ENCODE results near the gene CDC16. TPM values are rescaled to one million over a fixed set of nuclear protein-coding genes. Genes with fewer than 3 reads are reported as not detected.
"Not testable (repeated sequence)": the region's sequence is repeated elsewhere in the genome, so short reads cannot be mapped to it uniquely, and the experiment has no call there.

CDC16 gene
- total and polyA plus RNA-seq, 5 donors, result 35.6 to 52.7 (median 40.3) TPM

DNA sequence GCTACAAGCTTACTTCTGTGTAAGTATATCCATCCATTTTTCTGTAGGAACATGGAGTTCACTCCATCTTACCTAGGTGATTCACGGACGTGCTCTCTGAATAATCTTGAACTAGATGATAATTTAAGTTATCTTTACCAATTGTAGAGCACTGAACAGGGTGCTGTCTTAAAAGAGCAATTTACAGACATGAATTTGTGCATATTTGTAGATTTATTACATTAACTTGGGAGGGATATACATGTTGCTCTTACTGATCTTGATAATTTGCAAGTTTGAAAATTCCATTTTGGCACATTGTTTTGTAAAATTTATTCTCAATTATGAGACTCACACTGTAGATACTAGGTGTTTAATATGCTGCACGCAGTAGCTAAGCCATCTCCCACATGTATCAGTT is 9.3 kb downstream of the CDC16 start:
- no peak overlapping the region for H3K4me3 ChIP-seq (ENCODE audit: low read length)
- DNase-seq, result no peak
- ATAC-seq, result no peak
- no peaks in the 10 kb centered on the region for H3K9me3 ChIP-seq (ENCODE audit: control insufficient read depth, low read length)
- intact Hi-C loops (cut with DNase I), result no loop called here
- H3K4me1 ChIP-seq (ENCODE audit: control insufficient read depth, insufficient read depth, low read length), result no peaks in the 10 kb centered on the region
- H3K27ac ChIP-seq (ENCODE audit: low read length), result no peak overlapping the region
- 94% methylated on average over 3 of the region's 3 CpGs for WGBS
- no peaks in the 10 kb centered on the region for H3K27me3 ChIP-seq (ENCODE audit: control insufficient read depth, insufficient read depth)

- Histone ChIP-seq H3K27ac (ENCODE audit: low read length) (no peak overlapping the region), H3K9me3 (ENCODE audit: control insufficient read depth, low read length) (no peaks in the 10 kb centered on the region), H3K4me1 (ENCODE audit: control insufficient read depth, insufficient read depth, low read length) (no peaks in the 10 kb centered on the region), H3K4me3 (ENCODE audit: low read length) (no peak overlapping the region), H3K27me3 (ENCODE audit: control insufficient read depth, insufficient read depth) (no peaks in the 10 kb centered on the region)
- 81% methylated on average over 5 of the region's 5 CpGs for WGBS
- intact Hi-C loops (cut with DNase I), result no loop called here
- ATAC-seq, result no peak
- DNase-seq, result no peak
Measured at GRCh38 chr13:114244637-114245036, 9.9 kb downstream of the CDC16 start.

DNA sequence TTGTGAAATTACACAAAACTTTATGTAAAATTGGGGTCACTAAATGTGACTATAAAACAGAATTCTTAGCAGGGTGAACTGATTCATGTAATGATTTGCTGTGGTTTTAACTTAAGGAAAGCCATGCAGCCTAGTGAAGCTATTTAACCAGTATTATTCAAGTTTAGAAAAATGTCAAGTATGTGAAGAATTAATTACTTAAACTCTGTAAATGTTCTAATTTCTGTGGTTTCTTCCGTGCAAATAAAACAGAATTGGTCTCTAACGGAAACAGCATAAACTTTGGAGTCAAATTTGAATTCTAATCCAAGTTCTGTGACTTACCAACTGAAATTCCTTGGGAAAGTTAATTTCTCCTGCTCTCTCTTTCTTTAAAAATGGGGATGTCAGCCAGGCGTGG is 13.3 kb downstream of the CDC16 start:
- no peak overlapping the region for H3K27ac ChIP-seq (ENCODE audit: low read length)
- no peaks in the 10 kb centered on the region for H3K27me3 ChIP-seq (ENCODE audit: control insufficient read depth, insufficient read depth)
- no peaks in the 10 kb centered on the region for H3K9me3 ChIP-seq (ENCODE audit: control insufficient read depth, low read length)
- DNase-seq (no peak), ATAC-seq (no peak)
- H3K4me1 ChIP-seq (ENCODE audit: control insufficient read depth, insufficient read depth, low read length), result no peaks in the 10 kb centered on the region
- intact Hi-C loops (cut with DNase I), result no loop called here
- 79% methylated on average over 3 of the region's 3 CpGs for WGBS
- no peak overlapping the region for H3K4me3 ChIP-seq (ENCODE audit: low read length)

GRCh38 chr13:114249077-114249476 is 14.4 kb downstream of the CDC16 start:
- Histone ChIP-seq H3K4me1 (ENCODE audit: control insufficient read depth, insufficient read depth, low read length) (no peaks in the 10 kb centered on the region), H3K27me3 (ENCODE audit: control insufficient read depth, insufficient read depth) (no peaks in the 10 kb centered on the region), H3K4me3 (ENCODE audit: low read length) (no peak overlapping the region), H3K9me3 (ENCODE audit: control insufficient read depth, low read length) (no peaks in the 10 kb centered on the region), H3K27ac (ENCODE audit: low read length) (no peak overlapping the region)
- no peak for DNase-seq
- WGBS, result 94% methylated on average over 7 of the region's 7 CpGs
- intact Hi-C loops (cut with DNase I), result no loop called here
- ATAC-seq, result no peak

DNA sequence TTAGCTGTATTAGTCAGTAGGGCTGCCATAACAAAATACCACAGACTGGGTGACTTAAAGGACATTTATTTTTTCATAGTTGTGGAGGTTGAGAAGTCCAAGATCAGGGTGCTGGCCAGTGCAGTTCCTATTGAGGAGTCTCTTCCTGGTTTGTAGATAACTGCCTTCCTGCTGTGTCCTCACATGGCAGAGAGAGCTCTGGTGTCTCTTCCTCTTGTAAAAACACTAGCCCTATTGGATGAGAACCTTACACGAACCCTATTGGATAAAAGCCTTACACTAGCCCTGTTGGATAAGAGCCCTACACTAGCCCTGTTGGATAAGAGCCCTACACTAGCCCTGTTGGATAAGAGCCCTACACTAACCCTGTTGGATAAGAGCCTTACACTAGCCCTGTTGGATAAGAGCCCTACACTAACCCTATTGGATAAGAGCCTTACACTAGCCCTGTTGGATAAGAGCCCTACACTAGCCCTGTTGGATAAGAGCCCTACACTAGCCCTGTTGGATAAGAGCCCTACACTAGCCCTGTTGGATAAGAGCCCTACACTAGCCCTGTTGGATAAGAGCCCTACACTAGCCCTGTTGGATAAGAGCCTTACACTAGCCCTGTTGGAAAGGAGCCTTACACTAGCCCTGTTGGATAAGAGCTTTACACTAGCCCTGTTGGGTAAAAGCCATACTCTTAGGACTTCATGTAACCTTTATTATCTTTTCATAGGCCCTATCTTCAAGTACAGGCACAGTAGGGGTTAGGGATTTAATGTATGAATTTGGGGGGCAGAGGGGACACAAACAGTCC is 17.1 kb downstream of the CDC16 start:
- ATAC-seq; DNase-seq; intact Hi-C loops (cut with DNase I); H3K4me1 ChIP-seq (ENCODE audit: control insufficient read depth, insufficient read depth, low read length); H3K4me3 ChIP-seq (ENCODE audit: low read length); H3K27ac ChIP-seq (ENCODE audit: low read length); H3K9me3 ChIP-seq (ENCODE audit: control insufficient read depth, low read length); H3K27me3 ChIP-seq (ENCODE audit: control insufficient read depth, insufficient read depth): not testable (repeated sequence)
- 74% methylated on average over 1 of the region's 1 CpG for WGBS

DNA sequence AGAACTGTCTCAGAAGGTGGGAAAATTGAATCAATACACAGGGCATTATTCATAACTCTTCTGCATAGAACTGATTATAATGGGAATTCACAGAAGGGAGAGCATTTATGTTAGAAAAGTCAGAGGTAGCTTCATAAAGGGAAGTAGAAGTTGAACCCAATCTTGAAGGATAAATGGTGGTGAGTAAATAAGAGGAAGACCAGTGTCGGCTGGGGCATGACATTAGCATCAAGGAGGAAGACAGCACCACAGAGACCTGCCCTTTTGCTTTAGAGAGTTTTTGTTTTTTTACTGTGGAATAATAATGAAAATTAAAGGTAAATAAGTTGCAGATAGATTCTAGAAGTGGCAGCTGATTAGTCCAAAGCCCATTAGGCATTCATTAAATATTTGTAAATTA is 21.9 kb downstream of the CDC16 start:
- no peaks in the 10 kb centered on the region for H3K9me3 ChIP-seq (ENCODE audit: control insufficient read depth, low read length)
- ATAC-seq, result no peak
- H3K27me3 ChIP-seq (ENCODE audit: control insufficient read depth, insufficient read depth), result no peaks in the 10 kb centered on the region
- H3K4me3 ChIP-seq (ENCODE audit: low read length), result no peak overlapping the region
- WGBS, result 83% methylated on average over 1 of the region's 1 CpG
- no peaks in the 10 kb centered on the region for H3K4me1 ChIP-seq (ENCODE audit: control insufficient read depth, insufficient read depth, low read length)
- H3K27ac ChIP-seq (ENCODE audit: low read length), result no peak overlapping the region
- intact Hi-C loops (cut with DNase I), result no loop called here
- DNase-seq, result no peak

- 89% methylated on average over 4 of the region's 4 CpGs for WGBS
- H3K27me3 ChIP-seq (ENCODE audit: control insufficient read depth, insufficient read depth), result no peaks in the 10 kb centered on the region
- no peak overlapping the region for H3K4me3 ChIP-seq (ENCODE audit: low read length)
- DNase-seq (no peak), ATAC-seq (no peak)
- no peaks in the 10 kb centered on the region for H3K9me3 ChIP-seq (ENCODE audit: control insufficient read depth, low read length)
- no peak overlapping the region for H3K27ac ChIP-seq (ENCODE audit: low read length)
- H3K4me1 ChIP-seq (ENCODE audit: control insufficient read depth, insufficient read depth, low read length), result no peaks in the 10 kb centered on the region
- intact Hi-C loops (cut with DNase I), result no loop called here
Measured at GRCh38 chr13:114257014-114257413, 22.3 kb downstream of the CDC16 start.

GRCh38 chr13:114258589-114258988 is 23.9 kb downstream of the CDC16 start:
- DNase-seq, result no peak
- intact Hi-C loops (cut with DNase I), result no loop called here
- Histone ChIP-seq H3K4me1 (ENCODE audit: control insufficient read depth, insufficient read depth, low read length) (no peaks in the 10 kb centered on the region), H3K4me3 (ENCODE audit: low read length) (no peak overlapping the region), H3K27ac (ENCODE audit: low read length) (no peak overlapping the region), H3K27me3 (ENCODE audit: control insufficient read depth, insufficient read depth) (no peaks in the 10 kb centered on the region), H3K9me3 (ENCODE audit: control insufficient read depth, low read length) (no peaks in the 10 kb centered on the region)
- ATAC-seq, result no peak
- WGBS, result 96% methylated on average over 8 of the region's 8 CpGs

- no peak overlapping the region for H3K4me3 ChIP-seq (ENCODE audit: low read length)
- no peak for ATAC-seq
- H3K27me3 ChIP-seq (ENCODE audit: control insufficient read depth, insufficient read depth), result no peaks in the 10 kb centered on the region
- WGBS, result 78% methylated on average over 7 of the region's 7 CpGs
- no peak overlapping the region for H3K27ac ChIP-seq (ENCODE audit: low read length)
- intact Hi-C loops (cut with DNase I), result no loop called here
- no peaks in the 10 kb centered on the region for H3K9me3 ChIP-seq (ENCODE audit: control insufficient read depth, low read length)
- H3K4me1 ChIP-seq (ENCODE audit: control insufficient read depth, insufficient read depth, low read length), result no peaks in the 10 kb centered on the region
- DNase-seq, result no peak
Measured at GRCh38 chr13:114259374-114259773, 24.7 kb downstream of the CDC16 start.

- peak; percentile 39 to 56 for ATAC-seq
Measured at GRCh38 chr13:114259974-114260373, 25.3 kb downstream of the CDC16 start.

GRCh38 chr13:114260814-114261213 is 26.1 kb downstream of the CDC16 start:
- Histone ChIP-seq H3K4me1 (ENCODE audit: control insufficient read depth, insufficient read depth, low read length) (no peaks in the 10 kb centered on the region), H3K27ac (ENCODE audit: low read length) (no peak overlapping the region), H3K27me3 (ENCODE audit: control insufficient read depth, insufficient read depth) (no peaks in the 10 kb centered on the region), H3K9me3 (ENCODE audit: control insufficient read depth, low read length) (no peaks in the 10 kb centered on the region), H3K4me3 (ENCODE audit: low read length) (no peak overlapping the region)
- no peak for ATAC-seq
- DNase-seq, result no peak
- intact Hi-C loops (cut with DNase I), result no loop called here
- 88% methylated on average over 3 of the region's 3 CpGs for WGBS

More at GRCh38 chr13:114259974-114260373, 25.3 kb downstream of the CDC16 start:
- intact Hi-C loops (cut with DNase I), result no loop called here
- H3K4me1 ChIP-seq (ENCODE audit: control insufficient read depth, insufficient read depth, low read length), result no peaks in the 10 kb centered on the region
- no peak for DNase-seq
- H3K27me3 ChIP-seq (ENCODE audit: control insufficient read depth, insufficient read depth), result no peaks in the 10 kb centered on the region
- no peak overlapping the region for H3K4me3 ChIP-seq (ENCODE audit: low read length)
- WGBS, result 64% methylated on average over 4 of the region's 4 CpGs
- H3K27ac ChIP-seq (ENCODE audit: low read length), result no peak overlapping the region
- H3K9me3 ChIP-seq (ENCODE audit: control insufficient read depth, low read length), result no peaks in the 10 kb centered on the region

Measured in right cardiac atrium (tissue), 5 donors.